GM21367 (cell line): ENCODE data around the gene EDA2R.

Experiments
- ATAC-seq: cut with Tn5 transposase; IDR thresholded peaks from one replicate; pipeline ENCODE4 v1.9.1; 2021; ENCODE audit not compliant: unreplicated experiment

The EDA2R gene, protein sequence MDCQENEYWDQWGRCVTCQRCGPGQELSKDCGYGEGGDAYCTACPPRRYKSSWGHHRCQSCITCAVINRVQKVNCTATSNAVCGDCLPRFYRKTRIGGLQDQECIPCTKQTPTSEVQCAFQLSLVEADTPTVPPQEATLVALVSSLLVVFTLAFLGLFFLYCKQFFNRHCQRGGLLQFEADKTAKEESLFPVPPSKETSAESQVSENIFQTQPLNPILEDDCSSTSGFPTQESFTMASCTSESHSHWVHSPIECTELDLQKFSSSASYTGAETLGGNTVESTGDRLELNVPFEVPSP

GRCh38 chrX:66638591-66639500 lies at the start of gene EDA2R:
Gene EDA2R (minus strand): TSS chrX:66639078. CDS start chrX:66616020, 23,058 bp downstream.
- peak; percentile 94 for ATAC-seq

- ATAC-seq = no peak
These were observed 45.3 kb upstream of the EDA2R start for GRCh38 chrX:66684196-66684595.

- ATAC-seq = no peak
These were observed 41.6 kb upstream of the EDA2R start for GRCh38 chrX:66680451-66680850.

GRCh38 chrX:66677430-66677829 lies 38.6 kb upstream of the EDA2R start:
- ATAC-seq = no peak

- ATAC-seq = no peak
These were observed 38.1 kb upstream of the EDA2R start for GRCh38 chrX:66676990-66677389.

DNA sequence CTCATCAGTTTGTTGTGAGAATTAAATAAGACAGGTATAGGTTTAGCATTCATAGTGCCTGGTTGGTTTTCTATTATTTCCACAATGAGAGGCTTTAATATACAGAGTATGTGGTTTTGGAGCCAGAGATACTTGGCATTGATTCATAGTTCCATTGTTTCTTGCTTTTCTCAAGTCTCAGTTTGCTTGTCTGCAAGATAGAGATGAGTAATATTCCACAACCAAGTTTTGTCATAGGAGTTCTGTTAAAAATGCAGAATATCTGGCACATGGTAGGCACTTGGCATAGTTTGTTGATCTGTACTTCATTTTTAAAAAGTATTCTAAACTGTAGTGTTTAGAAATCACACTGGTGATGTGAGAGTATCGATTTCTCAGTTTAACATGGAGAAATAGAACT lies 37.5 kb upstream of the EDA2R start:
- ATAC-seq = no peak

DNA sequence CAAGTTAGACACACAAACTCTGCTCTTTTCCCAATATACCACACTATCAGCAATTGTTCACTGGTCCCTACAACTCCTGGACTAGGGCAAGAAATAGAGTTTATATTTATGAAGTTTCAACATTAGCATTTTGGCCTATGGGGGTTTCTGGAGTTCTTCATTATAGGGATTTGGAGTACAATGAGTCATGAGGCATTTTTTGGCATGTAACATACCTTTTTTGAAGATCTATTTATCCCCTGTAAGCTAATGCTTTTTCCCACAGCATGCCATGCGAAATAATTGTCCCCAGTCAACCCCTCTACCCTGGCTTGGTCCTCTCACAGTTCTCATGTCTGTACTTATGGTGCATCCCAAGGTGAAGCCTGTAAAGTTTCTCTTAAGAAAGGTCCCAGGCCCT lies 36.7 kb upstream of the EDA2R start:
- ATAC-seq = no peak

DNA sequence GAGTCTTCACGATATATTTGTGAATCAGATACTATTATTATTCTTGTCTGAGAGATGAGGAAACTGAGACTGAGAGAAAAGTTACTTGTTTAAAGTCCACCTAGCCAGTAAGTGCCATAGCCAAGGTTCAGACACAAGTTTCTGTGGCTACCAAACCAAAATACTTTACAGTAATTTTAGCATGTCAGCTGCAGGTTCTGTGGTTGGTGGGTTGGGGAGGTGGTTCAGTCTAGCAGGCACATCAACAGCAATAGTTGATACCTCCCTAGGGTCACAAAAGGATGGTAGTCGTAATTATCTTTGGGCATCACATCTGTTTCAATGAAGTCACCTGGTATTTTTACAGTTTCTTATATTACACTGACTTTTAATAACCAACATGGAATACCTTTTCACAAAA lies 35.6 kb upstream of the EDA2R start:
- ATAC-seq = no peak

DNA sequence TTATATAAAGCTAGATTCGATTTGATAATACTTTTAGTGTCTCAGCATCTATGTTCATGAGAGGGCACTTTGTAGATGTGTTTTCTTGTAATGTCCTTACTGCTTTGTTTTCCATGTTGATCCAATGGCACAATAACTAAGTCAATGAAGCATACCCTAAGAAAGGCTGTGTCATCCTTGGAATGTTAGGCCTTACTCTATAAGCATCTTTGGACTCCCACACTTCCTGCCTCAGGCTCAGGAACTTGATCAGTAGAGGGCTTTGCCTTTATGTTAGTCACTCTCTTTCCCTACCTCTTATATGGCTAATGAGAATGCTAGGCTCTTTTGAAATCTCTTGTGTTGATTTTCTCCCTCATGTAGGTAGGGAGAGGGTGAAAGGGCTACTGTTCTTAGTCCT lies 33.2 kb upstream of the EDA2R start:
- no peak for ATAC-seq

DNA sequence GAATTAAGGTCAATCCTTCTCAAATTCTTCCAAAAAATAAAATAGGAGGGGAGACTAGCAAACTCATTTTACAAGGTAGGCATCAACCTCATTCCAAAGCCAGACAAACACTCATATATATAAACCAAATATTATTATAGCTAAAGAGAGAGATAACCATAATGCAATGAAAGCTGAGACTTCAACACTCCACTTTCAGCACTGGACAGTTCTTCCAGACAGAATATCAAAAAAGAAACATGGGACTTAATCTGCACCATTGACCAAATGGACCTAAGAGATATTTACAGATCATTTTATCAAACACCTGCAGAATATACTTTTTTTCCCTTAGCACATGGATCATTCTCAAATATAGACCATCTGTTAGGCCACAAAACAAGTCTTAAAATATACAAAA lies 15.5 kb upstream of the EDA2R start:
- ATAC-seq = no peak

- ATAC-seq = no peak
These were observed 3.5 kb downstream of the EDA2R start for GRCh38 chrX:66635360-66635759.

DNA sequence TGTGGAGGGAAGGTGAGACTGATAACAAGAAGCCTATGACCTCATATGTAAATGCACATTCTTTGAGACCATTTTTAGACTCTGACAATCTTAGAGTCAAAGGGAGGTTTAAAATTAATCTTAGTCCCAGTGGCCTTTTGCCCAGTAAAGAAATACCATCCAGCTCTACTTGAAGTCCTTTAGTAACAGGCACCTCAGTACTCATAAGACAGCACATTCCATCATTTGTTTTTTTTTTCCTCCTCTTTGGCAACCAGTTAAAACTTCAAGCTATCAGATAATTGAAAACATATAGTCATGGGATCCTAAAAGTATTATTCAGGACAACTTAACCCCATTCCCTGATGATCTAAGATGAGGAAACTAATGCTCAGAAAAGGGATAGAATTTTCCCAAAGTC lies 4.6 kb downstream of the EDA2R start:
- no peak for ATAC-seq

DNA sequence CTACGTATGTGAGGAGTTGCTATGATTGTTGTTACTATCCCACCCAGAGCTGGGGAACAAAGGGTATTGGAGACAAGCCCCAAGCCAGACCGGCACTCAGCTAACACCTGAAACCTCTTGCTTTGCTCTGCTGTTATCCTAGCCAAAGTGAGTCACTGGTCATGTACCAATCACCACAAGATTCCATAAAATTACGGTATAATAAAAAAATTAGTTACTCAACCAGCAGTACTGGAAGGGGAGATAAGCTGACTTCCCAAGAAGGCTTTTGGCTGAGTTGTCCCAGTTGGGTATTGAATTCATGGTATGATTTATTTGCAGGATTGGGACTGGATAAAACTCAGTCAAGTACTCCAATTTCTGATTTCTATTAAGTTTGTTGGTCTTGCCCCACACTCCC lies 5.3 kb downstream of the EDA2R start:
- no peak for ATAC-seq

GRCh38 chrX:66632981-66633380 lies 5.9 kb downstream of the EDA2R start:
- ATAC-seq = no peak

GRCh38 chrX:66632473-66632872 lies 6.4 kb downstream of the EDA2R start:
- ATAC-seq = no peak

GRCh38 chrX:66625525-66625924 lies 13.4 kb downstream of the EDA2R start:
- ATAC-seq = peak; percentile 67

DNA sequence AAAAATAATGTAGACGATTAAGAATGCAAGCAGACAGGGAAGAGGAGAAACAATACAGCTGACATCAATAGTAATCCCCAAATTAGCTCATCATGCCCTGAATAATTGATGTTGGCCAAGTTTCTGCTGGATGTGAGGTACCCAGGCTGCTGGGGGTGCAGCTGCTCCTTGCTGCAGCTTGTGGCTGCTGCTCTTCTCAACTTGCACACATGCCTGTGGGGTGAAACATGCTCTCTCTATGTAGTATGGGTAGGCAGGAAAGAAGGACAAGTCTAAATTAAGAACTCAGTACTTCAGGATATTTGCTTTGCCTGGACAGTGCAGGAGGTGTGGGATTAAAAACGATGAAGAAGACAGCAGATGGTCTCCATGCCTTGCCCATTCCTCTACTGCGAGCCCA lies 16.7 kb downstream of the EDA2R start:
- ATAC-seq = no peak

DNA sequence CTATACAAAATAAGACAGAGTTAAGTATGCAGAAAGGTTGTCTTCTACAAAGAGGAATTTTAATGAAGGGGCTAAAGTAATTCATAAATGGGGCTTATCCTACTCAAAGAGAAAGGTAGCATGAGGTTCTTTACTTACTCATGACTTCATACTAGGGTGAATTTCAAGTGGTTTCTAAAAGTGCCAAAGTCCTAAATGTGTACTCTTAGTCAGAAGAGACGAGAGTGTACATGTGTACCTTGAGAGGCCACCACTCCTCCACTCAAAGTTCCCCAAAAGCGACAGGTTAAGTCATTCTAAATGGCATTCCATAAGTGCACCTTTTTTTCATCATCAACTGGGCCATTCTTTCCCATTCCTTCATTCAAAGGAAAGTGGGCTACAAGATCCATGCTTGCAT lies 21.9 kb downstream of the EDA2R start:
- ATAC-seq = no peak

DNA sequence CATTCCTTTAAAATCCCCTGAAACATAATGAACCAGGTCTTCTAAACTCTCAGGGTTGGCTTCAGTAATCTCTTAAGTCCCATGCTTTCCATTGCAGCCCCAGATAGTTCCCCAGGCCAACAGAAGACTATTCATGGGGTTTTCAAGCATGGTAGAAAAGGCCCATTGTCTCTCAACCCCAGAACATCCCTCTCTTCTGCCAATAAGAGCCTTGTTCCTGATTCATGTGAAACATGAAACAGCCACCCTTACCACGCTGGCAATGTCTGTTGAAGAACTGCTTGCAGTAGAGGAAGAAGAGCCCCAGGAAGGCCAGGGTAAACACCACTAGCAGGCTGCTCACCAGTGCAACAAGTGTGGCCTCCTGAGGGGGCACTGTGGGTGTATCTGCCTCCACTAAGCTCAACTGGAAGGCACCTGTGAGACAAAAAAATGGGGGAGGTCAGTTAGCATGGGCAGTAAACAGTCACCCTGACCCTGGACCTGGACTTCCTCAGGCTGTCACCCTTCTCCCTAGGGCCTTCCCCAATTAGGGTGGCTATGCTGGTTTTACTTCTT lies 36.4 kb downstream of the EDA2R start:
- no peak for ATAC-seq

DNA sequence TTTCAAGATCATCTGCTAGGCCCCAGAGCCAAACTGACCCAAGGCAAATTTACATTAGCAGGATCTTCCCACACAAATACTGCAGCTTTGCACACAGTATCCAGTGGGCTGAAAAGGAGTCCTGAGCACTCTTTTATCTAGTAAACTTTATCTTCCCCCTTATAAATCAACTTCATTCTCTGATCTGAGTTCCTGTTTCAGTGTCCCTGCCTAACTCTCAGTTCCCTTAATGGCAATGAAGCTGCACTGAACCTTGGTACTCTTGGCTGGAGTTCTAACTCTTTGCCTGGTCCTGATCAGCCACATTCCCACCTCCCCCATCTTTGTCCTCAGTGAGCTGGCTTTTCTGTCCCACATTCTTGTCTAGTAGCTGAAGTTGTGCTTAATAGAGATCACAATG lies 37.4 kb downstream of the EDA2R start:
- ATAC-seq = no peak

DNA sequence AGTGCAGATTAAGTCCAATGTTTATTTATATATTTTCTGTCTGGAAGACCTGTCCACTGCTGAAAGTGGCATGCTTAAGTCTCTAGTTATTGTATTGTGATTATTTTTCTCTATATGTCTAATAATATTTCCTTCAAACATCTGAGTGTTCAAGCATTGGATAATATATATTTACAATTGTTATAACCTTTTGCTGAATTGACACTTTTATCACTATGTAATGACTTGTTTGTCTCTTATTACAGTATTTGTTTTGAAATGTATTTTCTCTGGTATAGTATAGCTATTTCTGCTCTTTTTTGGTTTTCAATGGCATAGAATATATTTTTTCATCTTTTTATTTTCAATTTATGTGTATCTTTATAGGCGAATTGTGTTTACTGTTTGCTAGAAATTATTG lies 59.7 kb downstream of the EDA2R start:
- no peak for ATAC-seq

DNA sequence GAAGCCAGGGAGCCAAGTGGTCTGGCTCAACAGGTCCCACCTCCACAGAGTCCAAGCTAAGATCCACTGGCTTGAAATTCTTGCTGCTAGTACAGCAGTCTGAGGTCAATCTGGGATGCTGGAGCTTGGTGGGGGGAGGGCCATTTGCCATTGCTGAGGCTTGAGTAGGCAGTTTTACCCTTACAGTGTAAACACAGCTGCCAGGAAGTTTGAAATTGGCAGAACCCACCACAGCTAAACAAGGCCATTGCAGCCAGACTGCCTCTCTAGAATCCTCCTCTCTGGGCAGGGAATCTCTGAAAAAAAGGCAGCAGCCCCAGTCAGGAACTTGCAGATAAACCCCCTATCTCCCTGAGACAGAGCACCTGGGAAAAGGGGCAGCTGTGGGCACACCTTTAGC lies 84.9 kb downstream of the EDA2R start:
- no peak for ATAC-seq
